SH-SY5Y (cell line): ENCODE measurements around the gene LIN52.

Experiments
- GATA2 ChIP-seq: IDR thresholded peaks from 2 replicates; pipeline ENCODE4 v1.6.1; 2011; ENCODE audit warnings: mild to moderate bottlenecking, low read depth, low read length
- GATA3 ChIP-seq: IDR thresholded peaks from 2 replicates; pipeline ENCODE4 v1.6.1; 2011; ENCODE audit warnings: low read depth, mild to moderate bottlenecking, low read length, moderate library complexity

- TF ChIP-seq GATA3 (no peak), GATA2 (no peak)
Observed at GRCh38 chr14:74218462-74218861, 133.7 kb downstream of the LIN52 start.
